SK-N-SH (cell line): ENCODE results near the gene ARID1A. TPM values are rescaled to one million over a fixed set of nuclear protein-coding genes. Genes with fewer than 3 reads are reported as not detected.
"Not testable (repeated sequence)": the region's sequence is repeated elsewhere in the genome, so short reads cannot be mapped to it uniquely, and the experiment has no call there.

ENCODE experiments used
- CTCF ChIA-PET: fragments of 300-600, 350-600 bp; formaldehyde crosslinking; extraction: SDS; loops from one replicate; lab custom pipeline; 2021; lab: Yijun Ruan, JAX
- POLR2A ChIA-PET: fragments of 350-600 bp; sonication (Branson Sonifier 250); formaldehyde crosslinking; extraction: SDS; loops from one replicate; lab custom pipeline; 2020; ENCODE audit warnings: antibody characterized with exemption, inconsistent platforms; lab: Yijun Ruan, JAX
- DNase-seq: peaks from one replicate; pipeline ENCODE4 v3.0.0; 2012
- H2AFZ ChIP-seq: fragments of 200-600 bp; sonication (generic); 2 replicates; pipeline ENCODE4 v1.8.1; 2016; ENCODE audit warnings: antibody characterized with exemption, mild to moderate bottlenecking, low read depth
- H3F3A ChIP-seq: fragments of 200-600 bp; sonication (generic); replicated peaks from 2 replicates; pipeline ENCODE3; 2016; ENCODE audit warnings: antibody characterized with exemption, mild to moderate bottlenecking; ENCODE audit not compliant: insufficient read depth
- H3K27ac ChIP-seq, 2 experiments: fragments of 200-500 bp in 1 of 2; fragments of 200-600 bp in 1 of 2; sonication (Bioruptor generic) in 1 of 2; sonication (generic), shearing (Covaris generic) in 1 of 2; 2 replicates each; pipeline versions ENCODE4 v1.5.1 to v1.6.1; 2014 to 2016; ENCODE audit warnings: low read depth in 2 of 2, inconsistent platforms in 1 of 2, low read length in 1 of 2, mild to moderate bottlenecking in 1 of 2, mixed read lengths in 1 of 2
- H3K27me3 ChIP-seq: fragments of 200-600 bp; sonication (generic), shearing (Covaris generic); 2 replicates; pipeline ENCODE4 v1.6.1; 2016; ENCODE audit warnings: mixed run types; ENCODE audit not compliant: insufficient read depth
- H3K36me3 ChIP-seq, 2 experiments: fragments of 200-500 bp in 1 of 2; fragments of 200-600 bp in 1 of 2; sonication (Bioruptor generic) in 1 of 2; sonication (generic) in 1 of 2; replicated peaks in 1 of 2; 2 replicates each; pipeline versions ENCODE3 to v1.5.1; 2014 to 2016; ENCODE audit warnings: low read length in 1 of 2, mild to moderate bottlenecking in 1 of 2; ENCODE audit not compliant: insufficient read depth in 2 of 2, control insufficient read depth in 1 of 2
- H3K4me1 ChIP-seq, 2 experiments: fragments of 200-500 bp in 1 of 2; fragments of 200-600 bp in 1 of 2; sonication (Bioruptor generic) in 1 of 2; sonication (generic), shearing (Covaris generic) in 1 of 2; 2 replicates each; pipeline versions ENCODE4 v1.5.1 to v1.6.1; 2014 to 2016; ENCODE audit warnings: low read depth in 1 of 2, low read length in 1 of 2, mixed run types in 1 of 2; ENCODE audit not compliant: insufficient read depth in 2 of 2, control insufficient read depth in 1 of 2
- H3K4me2 ChIP-seq: fragments of 200-600 bp; sonication (generic), shearing (Covaris generic); 2 replicates; pipeline ENCODE4 v1.6.1; 2017; ENCODE audit warnings: mixed run types
- H3K4me3 ChIP-seq, 2 experiments: fragments of 200-500 bp in 1 of 2; fragments of 200-600 bp in 1 of 2; sonication (Bioruptor generic) in 1 of 2; sonication (generic), shearing (Covaris generic) in 1 of 2; 2 replicates each; pipeline versions ENCODE4 v1.5.1 to v1.8.1; 2014 to 2016; ENCODE audit warnings: low read depth in 2 of 2, inconsistent platforms in 1 of 2, low read length in 1 of 2, mild to moderate bottlenecking in 1 of 2, mixed read lengths in 1 of 2, moderate library complexity in 1 of 2
- H3K79me2 ChIP-seq: fragments of 200-600 bp; sonication (generic); 2 replicates; pipeline ENCODE4 v1.8.1; 2017; ENCODE audit warnings: mild to moderate bottlenecking; ENCODE audit not compliant: insufficient read depth
- H3K9ac ChIP-seq: fragments of 200-600 bp; sonication (generic); 2 replicates; pipeline ENCODE4 v1.6.1; 2017; ENCODE audit warnings: mixed run types
- H3K9me2 ChIP-seq: fragments of 200-600 bp; sonication (generic); 2 replicates; pipeline ENCODE4 v1.6.1; 2017; ENCODE audit warnings: mixed run types
- H3K9me3 ChIP-seq: fragments of 200-600 bp; sonication (generic); 2 replicates; pipeline ENCODE4 v1.6.1; 2017; ENCODE audit warnings: mixed run types, mild to moderate bottlenecking, moderate library complexity
- H4K20me1 ChIP-seq: fragments of 200-600 bp; sonication (generic); 2 replicates; pipeline ENCODE4 v1.6.1; 2017; ENCODE audit warnings: mild to moderate bottlenecking, mixed run types; ENCODE audit not compliant: insufficient read depth
- ELF1 ChIP-seq: IDR thresholded peaks from 2 replicates; pipeline ENCODE4 v1.4.0; 2012
- EP300 ChIP-seq, 2 experiments: IDR thresholded peaks; 2 replicates each; pipeline versions ENCODE4 v1.4.0 to v1.6.1; 2012; ENCODE audit warnings: borderline replicate concordance in 1 of 2, low read depth in 1 of 2, low read length in 1 of 2
- EZH2phosphoT487 ChIP-seq: fragments of 200-600 bp; sonication (generic); IDR thresholded peaks from 2 replicates; pipeline ENCODE4 v1.6.1; 2017; ENCODE audit warnings: low read depth, mixed run types, mild to moderate bottlenecking, antibody characterized with exemption, moderate library complexity, borderline replicate concordance
- FOSL2 ChIP-seq: IDR thresholded peaks from 2 replicates; pipeline ENCODE4 v1.4.0; 2012; ENCODE audit warnings: low read depth, mild to moderate bottlenecking, moderate library complexity, borderline replicate concordance
- FOXM1 ChIP-seq: IDR thresholded peaks from 2 replicates; pipeline ENCODE4 v1.4.0; 2012; ENCODE audit warnings: low read depth, mild to moderate bottlenecking
- GABPA ChIP-seq: IDR thresholded peaks from 2 replicates; pipeline ENCODE4 v1.4.0; 2012; ENCODE audit warnings: low read depth, mild to moderate bottlenecking
- GATA2 ChIP-seq: sonication (generic); formaldehyde crosslinking; IDR thresholded peaks from 2 replicates; pipeline ENCODE4 v1.5.0; 2020; ENCODE audit warnings: mild to moderate bottlenecking, missing genetic modification reagents
- JUND ChIP-seq: IDR thresholded peaks from 2 replicates; pipeline ENCODE4 v1.4.0; 2012
- MXI1 ChIP-seq: IDR thresholded peaks from 2 replicates; pipeline ENCODE4 v1.6.1; 2012; ENCODE audit warnings: mild to moderate bottlenecking, low read depth, low read length, improper control_type of control experiment
- NFIC ChIP-seq: IDR thresholded peaks from 2 replicates; pipeline ENCODE4 v1.4.0; 2012; ENCODE audit warnings: borderline replicate concordance
- POLR2AphosphoS5 ChIP-seq: IDR thresholded peaks from 2 replicates; pipeline ENCODE4 v1.6.1; 2012; ENCODE audit warnings: low read depth, low read length
- RFX5 ChIP-seq: IDR thresholded peaks from 2 replicates; pipeline ENCODE4 v1.6.1; 2012; ENCODE audit warnings: mild to moderate bottlenecking, improper control_type of control experiment, low read length
- RXRA ChIP-seq: IDR thresholded peaks from 2 replicates; pipeline ENCODE4 v1.4.0; 2012; ENCODE audit warnings: low read depth, mild to moderate bottlenecking, borderline replicate concordance
- SMC3 ChIP-seq: IDR thresholded peaks from 2 replicates; pipeline ENCODE4 v1.6.1; 2012; ENCODE audit warnings: low read depth, low read length, improper control_type of control experiment
- TAF1 ChIP-seq: IDR thresholded peaks from 2 replicates; pipeline ENCODE4 v1.6.1; 2012; ENCODE audit warnings: low read depth, mild to moderate bottlenecking, low read length, moderate library complexity, borderline replicate concordance
- TCF12 ChIP-seq: IDR thresholded peaks from 2 replicates; pipeline ENCODE4 v1.4.0; 2012
- WGBS: methylation state at CpG from one replicate; pipeline ENCODE4 v1.1.6; 2017; ENCODE audit warnings: low lambda C conversion rate; 5-methylcytosine and 5-hydroxymethylcytosine counted together
- polyA plus RNA-seq, 3 experiments: library from polyadenylated mRNA; depleted of rRNA; stranded (reverse); fragments of >200 nt; gene quantifications; 2 replicates each; pipeline ENCODE4 v1.2.3, GENCODE V29; 2012
- TF ChIP-seq, protein P1 (sequence below): fragments of 200-600 bp; sonication (generic); IDR thresholded peaks from 2 replicates; pipeline ENCODE4 v1.6.1; 2017; ENCODE audit warnings: antibody characterized with exemption, mild to moderate bottlenecking, moderate library complexity
- TF ChIP-seq, protein P2 (sequence below): IDR thresholded peaks from 2 replicates; pipeline ENCODE4; 2012

ARID1A gene
- polyA plus RNA-seq, 1 of the 3 experiments (the other 2 are of a cell fraction) = 26.5 TPM

DNA sequence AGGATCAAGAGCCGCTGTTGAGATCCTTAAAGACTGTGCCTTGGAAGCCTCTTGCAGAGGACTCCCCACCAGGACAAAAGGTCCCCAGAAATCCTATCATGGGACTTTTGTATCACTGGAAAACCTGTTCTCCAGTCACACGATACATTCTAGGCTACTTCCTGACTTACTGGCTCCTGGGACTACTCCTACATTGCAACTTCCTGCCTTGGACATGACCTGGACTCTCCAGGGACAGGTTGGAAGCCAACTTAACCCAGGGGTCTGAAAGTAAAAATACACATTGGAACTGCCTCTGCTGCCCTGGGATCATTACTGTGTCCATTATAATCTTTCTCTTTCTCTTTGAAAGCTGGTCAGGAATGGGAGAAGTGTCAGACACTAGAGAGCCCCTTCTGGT lies 101.8 kb downstream of the ARID1A start:
- H3K36me3 ChIP-seq = peaks cover 9 to 14% of the 10 kb centered on the region in 2 experiments
- no peaks in the 10 kb centered on the region for H4K20me1 ChIP-seq
- no peak overlapping the region for H3K27ac ChIP-seq
- ChIA-PET POLR2A (no interaction called here), CTCF (interaction anchor here (0.8 to 6.0 kb wide), 5 partner anchors 8 to 298 kb away, joined by 3 to 56 read pairs (median 15); partner anchors contain the start of gene PIGV)
- WGBS = 96% methylated on average over 2 of the region's 2 CpGs
- no peaks in the 10 kb centered on the region for H3K27me3 ChIP-seq
- H3K79me2 ChIP-seq = no peaks in the 10 kb centered on the region
- H3F3A ChIP-seq = peaks cover 10% of the 10 kb centered on the region
- H3K9me2 ChIP-seq = no peaks in the 10 kb centered on the region
- no peak overlapping the region for H3K4me3 ChIP-seq
- no peak overlapping the region for H2AFZ ChIP-seq
- H3K9ac ChIP-seq = no peak overlapping the region
- H3K4me1 ChIP-seq = peaks cover 11 to 13% of the 10 kb centered on the region in 2 experiments
- TF ChIP-seq TAF1 (no peak), GATA2 (CRISPR knock-in tag) (no peak), RFX5 (no peak), ELF1 (no peak), EZH2phosphoT487 (no peak)
- TF ChIP-seq, all 33 proteins: peak for 0
- Histone ChIP-seq H3K9me3 (no peaks in the 10 kb centered on the region), H3K4me2 (no peak overlapping the region)
- DNase-seq = no peak

DNA sequence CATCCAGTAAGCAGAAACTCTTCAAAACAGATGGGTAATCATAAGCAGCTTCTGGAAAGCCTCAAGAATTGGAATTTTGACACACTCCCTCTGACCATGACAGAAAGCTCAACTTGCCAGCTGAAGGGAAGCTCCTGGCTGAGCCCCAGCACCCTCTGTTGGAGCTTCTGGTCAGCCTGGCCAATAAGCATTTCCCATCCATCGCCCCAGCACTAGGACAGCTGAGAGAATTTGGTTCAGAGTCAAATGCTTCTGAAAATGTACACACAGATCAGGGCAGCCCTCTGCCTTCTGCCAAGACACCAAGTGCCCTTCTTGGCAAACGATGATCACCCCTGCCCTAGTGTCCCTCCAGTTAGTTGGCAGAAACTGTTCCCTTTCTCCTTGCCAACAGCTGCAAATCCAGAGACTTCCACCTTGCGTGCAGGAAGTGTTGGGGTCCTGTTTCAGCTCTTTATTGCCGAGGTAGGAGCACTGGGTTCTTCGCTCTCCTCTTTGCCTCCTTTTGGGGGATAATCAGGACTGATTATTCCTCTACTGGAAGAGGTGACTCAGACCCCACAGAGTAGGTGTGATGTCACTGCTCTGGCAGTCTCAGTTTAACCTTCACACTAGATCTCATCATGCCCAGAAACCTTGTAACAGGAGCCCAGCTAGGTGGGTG lies 103.8 kb downstream of the ARID1A start:
- Histone ChIP-seq H3K9me2 (no peaks in the 10 kb centered on the region), H2AFZ (no peak overlapping the region)
- WGBS = 45% methylated on average over 5 of the region's 5 CpGs

DNA sequence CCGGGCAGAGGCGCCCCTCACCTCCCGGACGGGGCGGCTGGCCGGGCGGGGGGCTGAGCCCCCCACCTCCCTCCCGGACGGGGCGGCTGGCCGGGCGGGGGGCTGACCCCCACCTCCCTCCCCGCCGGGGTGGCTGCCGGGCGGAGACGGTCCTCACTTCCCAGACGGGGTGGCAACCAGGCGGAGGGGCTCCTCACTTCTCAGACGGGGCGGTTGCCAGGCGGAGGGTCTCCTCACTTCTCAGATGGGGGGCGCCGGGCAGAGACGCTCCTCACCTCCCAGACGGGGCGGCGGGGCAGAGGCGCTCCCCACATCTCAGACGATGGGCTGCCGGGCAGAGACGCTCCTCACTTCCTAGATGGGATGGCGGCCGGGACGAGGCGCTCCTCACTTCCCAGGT lies 108.1 kb downstream of the ARID1A start:
- H3K9ac ChIP-seq, H3K27ac ChIP-seq, H3K4me3 ChIP-seq, H4K20me1 ChIP-seq, CTCF ChIA-PET, H3K9me2 ChIP-seq, H2AFZ ChIP-seq, POLR2A ChIA-PET, H3F3A ChIP-seq, DNase-seq, H3K36me3 ChIP-seq, H3K9me3 ChIP-seq, H3K27me3 ChIP-seq, H3K79me2 ChIP-seq, H3K4me2 ChIP-seq: not testable (repeated sequence)
- peaks cover 11 to 13% of the 10 kb centered on the region in 2 experiments for H3K4me1 ChIP-seq
- 94% methylated on average over 10 of the region's 36 CpGs for WGBS

More for the DNA sequence above, 103.8 kb downstream of the ARID1A start:
- TF ChIP-seq RFX5 (no peak), MXI1 (no peak), TCF12 (peak; percentile 88), POLR2AphosphoS5 (peak; percentile 17; the same call in 1 of the 2 replicates), EP300 (IDR thresholded peaks at IDR 0.05; ENCODE audit: borderline replicate concordance in 1 of 2, low read depth in 1 of 2, low read length in 1 of 2) (peak in 1 of 2 experiments; percentile 42; a peak in 1 of 4 replicates), JUND (peak; percentile 57; the same call in 1 of the 2 replicates), SMC3 (0 out of 2 replicates have a peak, but pooled peaks have one; percentile 2), RXRA (no peak), GATA2 (CRISPR knock-in tag) (no peak), NFIC (peak; percentile 61; the same call in 1 of the 2 replicates), GABPA (no peak), TAF1 (no peak), FOSL2 (peak; percentile 68; the same call in 1 of the 2 replicates), FOXM1 (no peak)
- TF ChIP-seq, protein P1, sequence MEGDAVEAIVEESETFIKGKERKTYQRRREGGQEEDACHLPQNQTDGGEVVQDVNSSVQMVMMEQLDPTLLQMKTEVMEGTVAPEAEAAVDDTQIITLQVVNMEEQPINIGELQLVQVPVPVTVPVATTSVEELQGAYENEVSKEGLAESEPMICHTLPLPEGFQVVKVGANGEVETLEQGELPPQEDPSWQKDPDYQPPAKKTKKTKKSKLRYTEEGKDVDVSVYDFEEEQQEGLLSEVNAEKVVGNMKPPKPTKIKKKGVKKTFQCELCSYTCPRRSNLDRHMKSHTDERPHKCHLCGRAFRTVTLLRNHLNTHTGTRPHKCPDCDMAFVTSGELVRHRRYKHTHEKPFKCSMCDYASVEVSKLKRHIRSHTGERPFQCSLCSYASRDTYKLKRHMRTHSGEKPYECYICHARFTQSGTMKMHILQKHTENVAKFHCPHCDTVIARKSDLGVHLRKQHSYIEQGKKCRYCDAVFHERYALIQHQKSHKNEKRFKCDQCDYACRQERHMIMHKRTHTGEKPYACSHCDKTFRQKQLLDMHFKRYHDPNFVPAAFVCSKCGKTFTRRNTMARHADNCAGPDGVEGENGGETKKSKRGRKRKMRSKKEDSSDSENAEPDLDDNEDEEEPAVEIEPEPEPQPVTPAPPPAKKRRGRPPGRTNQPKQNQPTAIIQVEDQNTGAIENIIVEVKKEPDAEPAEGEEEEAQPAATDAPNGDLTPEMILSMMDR = no peak
- TF ChIP-seq, protein P2, sequence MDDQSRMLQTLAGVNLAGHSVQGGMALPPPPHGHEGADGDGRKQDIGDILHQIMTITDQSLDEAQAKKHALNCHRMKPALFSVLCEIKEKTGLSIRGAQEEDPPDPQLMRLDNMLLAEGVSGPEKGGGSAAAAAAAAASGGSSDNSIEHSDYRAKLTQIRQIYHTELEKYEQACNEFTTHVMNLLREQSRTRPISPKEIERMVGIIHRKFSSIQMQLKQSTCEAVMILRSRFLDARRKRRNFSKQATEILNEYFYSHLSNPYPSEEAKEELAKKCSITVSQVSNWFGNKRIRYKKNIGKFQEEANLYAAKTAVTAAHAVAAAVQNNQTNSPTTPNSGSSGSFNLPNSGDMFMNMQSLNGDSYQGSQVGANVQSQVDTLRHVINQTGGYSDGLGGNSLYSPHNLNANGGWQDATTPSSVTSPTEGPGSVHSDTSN = peak; percentile 76
- H3K4me3 ChIP-seq = peak overlapping the region; percentile 4 to 9; a peak in 1 of 4 replicates
- peak overlapping the region; percentile 60 for H3K4me2 ChIP-seq
- H3K4me1 ChIP-seq = peaks cover 11 to 13% of the 10 kb centered on the region in 2 experiments
- H3K27me3 ChIP-seq = no peaks in the 10 kb centered on the region
- peaks cover 10% of the 10 kb centered on the region for H3F3A ChIP-seq
- no peak overlapping the region for H3K9ac ChIP-seq
- no peaks in the 10 kb centered on the region for H3K79me2 ChIP-seq
- DNase-seq = peak; percentile 32
- peaks cover 3 to 5% of the 10 kb centered on the region in 2 experiments for H3K36me3 ChIP-seq
- ChIA-PET CTCF (interaction anchor here (1.1 to 6.0 kb wide), 5 partner anchors 10 to 300 kb away, joined by 4 to 56 read pairs (median 27); partner anchors contain the start of gene PIGV), POLR2A (interaction anchor here (0.6 to 1.4 kb wide), 4 partner anchors 12 to 959 kb away, joined by 3 to 4 read pairs (median 4); partner anchors contain the start of gene PIGV)
- H4K20me1 ChIP-seq = no peaks in the 10 kb centered on the region
- no peaks in the 10 kb centered on the region for H3K9me3 ChIP-seq
- H3K27ac ChIP-seq = peak overlapping the region; percentile 29 to 68
